GM21825 (cell line): ENCODE data around the gene FOXK2.

Experiments
- ATAC-seq: cut with Tn5 transposase; IDR thresholded peaks from one replicate; pipeline ENCODE4 v1.9.1; 2021; ENCODE audit warnings: mild to moderate bottlenecking, moderate library complexity; ENCODE audit not compliant: unreplicated experiment

The FOXK2 gene

DNA sequence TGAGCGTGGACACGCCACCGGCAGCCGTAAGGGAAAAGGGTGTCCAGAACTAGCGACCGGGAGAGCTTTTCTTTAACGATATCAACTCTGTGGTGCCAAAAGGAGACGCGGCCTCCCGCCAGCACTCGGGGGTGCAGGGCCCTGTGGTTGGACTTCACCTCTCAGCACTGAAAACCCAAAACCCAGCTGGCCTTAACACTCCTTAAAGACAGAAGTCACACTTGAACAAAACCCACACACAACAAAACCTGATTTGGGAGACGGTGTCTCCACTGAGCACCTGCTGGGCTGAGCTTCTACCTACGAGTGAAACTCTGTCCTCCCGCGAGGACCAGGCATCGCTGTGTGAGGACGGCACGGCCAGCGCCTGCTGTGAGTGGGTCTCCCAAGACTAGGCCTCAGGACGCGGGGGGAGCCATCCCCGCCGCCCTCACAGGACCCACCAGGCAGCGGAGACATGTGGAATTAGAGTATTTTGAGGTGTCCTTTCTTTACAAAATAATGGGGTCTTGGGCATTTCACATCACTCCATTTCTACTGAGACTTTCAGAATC lies 82.0 kb downstream of the FOXK2 start:
- no peak for ATAC-seq

GRCh38 chr17:82602487-82602886 lies 83.0 kb downstream of the FOXK2 start:
- ATAC-seq = no peak

DNA sequence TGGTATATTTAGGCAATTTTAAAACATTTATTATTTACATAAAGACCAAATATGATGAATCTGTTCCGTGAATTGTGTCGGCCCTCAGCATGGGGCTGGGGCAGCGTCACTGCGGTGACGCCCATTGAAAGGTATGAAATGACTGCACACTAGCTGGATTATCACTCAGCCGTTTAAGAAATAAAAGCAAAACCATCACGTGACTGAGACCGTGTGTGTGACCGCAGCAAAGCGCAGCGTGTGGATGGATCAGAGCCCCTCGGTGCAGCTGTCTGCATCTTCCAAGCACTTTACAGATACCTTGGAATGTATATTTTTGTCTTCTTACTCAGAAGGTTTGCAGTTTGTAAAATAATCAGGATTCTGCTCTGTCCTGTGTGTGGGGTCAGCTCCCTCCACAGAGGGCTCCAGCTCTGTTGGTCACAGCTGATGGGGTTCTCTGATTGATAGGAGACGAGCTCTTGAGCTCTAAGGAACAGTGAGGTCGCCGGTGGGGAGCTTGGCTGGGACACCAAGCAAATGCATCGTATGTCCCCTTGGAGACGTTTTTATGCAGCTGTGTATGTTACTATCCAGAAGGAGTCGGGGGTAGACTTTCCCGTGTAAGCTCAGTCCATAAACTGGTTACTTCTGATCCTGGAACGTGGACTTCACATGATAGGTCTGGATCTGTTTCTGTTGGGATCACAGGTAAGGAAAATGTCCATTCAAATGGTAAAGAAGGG lies 83.6 kb downstream of the FOXK2 start:
- no peak for ATAC-seq

DNA sequence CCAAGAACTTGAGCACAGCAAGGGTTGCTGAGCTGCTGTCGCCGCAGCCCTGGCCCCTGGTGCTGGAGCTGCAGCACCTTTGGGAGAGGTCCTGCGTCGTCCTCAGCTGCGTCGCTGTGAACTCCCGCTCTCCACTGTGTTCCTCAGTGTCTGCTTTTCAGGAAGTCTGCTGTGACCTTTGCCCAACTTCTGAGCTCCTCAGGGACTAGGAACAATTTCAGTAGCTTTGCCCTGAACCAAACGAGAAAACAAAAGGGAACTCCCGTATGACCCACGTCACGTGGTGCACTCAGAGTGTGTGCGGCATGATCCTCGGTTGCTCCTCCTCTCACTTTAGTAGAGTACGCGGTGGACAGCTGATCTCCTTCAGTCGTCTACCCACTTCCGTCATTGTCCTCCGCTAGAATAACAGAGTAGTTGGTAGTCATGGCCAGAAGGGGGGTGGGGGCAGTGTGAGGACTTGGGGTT lies 84.5 kb downstream of the FOXK2 start:
- ATAC-seq = no peak

DNA sequence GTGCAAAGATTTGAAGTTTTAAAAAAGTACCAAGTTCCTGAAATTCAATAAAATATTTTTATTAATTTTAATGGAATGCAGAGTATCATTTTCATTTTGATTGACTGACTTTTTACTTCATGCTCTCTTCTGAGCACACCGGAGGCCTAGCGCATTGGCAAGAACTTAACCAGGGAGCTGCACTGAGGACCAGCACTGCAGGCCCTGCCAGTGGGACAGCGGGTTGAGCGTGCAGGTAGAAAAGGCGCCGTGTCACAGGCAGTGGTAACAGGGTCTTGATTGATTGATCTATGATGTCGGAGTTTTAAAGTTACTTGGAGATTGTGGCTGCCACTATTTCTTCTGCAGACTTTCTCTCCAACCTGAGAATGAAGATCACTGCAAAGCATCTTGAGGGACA lies 85.0 kb downstream of the FOXK2 start:
- ATAC-seq = no peak

GRCh38 chr17:82605939-82606600 lies 86.5 kb downstream of the FOXK2 start:
- no peak for ATAC-seq

GRCh38 chr17:82608816-82609215 lies 89.3 kb downstream of the FOXK2 start:
- ATAC-seq = no peak

DNA sequence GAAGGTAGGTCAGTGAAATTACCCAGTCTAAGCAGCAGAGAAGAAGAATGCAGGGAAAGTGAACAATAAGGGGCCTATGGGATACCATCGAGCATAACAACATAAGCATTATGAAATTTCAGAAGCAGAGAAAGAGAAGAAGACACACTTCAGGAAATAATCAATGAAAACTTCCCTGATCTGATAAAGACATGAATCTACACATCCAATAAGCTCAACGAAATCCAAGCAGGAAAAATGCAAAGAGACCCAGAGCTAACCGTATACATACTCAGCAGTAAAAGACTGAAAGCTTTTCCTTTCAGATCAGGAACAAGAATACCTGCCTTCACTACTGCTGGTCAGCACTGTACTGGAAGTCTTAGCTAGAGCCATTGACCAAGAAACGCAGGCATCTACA lies 90.1 kb downstream of the FOXK2 start:
- ATAC-seq = no peak

DNA sequence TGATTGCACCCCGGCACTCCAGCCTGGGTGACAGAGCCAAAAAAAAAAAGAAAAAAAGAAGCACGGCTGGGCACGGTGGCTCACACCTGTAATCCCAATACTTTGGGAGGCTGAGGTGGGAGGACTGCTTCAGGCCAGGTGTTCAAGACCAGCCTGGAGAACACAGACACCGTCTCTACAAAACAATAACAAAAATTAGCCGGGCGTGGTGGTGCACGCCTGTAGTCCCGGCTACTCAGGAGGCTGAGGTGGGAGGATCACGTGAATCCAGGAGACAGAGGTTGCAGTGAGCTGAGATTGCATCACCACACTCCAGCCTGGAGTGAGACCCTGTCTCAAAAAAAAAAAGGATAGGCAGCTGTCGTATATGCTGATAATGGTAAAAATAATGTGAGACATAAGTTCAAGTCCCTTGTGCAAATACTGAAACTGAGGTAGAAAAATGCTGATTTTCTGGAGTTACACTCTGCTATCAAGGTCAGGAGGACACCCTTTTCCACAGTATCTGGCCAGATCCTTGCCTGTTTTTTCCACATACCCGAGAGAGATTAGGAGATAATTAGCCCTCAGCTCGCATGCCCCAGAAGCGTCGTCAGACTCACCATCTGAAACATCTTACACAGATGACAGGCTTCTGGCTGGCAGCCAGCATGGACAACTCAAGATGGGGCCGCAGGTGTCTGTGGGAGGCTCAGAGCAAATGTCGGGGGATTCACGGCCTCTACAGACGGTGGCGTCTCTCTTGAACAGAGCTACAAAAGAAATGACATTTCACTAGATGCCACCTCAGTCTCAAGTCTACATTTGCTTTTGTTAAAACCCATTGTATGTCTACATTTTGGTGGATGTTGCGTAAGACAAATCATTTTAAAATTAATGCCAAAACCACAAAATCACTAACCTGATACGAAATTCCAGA lies 91.9 kb downstream of the FOXK2 start:
- no peak for ATAC-seq

DNA sequence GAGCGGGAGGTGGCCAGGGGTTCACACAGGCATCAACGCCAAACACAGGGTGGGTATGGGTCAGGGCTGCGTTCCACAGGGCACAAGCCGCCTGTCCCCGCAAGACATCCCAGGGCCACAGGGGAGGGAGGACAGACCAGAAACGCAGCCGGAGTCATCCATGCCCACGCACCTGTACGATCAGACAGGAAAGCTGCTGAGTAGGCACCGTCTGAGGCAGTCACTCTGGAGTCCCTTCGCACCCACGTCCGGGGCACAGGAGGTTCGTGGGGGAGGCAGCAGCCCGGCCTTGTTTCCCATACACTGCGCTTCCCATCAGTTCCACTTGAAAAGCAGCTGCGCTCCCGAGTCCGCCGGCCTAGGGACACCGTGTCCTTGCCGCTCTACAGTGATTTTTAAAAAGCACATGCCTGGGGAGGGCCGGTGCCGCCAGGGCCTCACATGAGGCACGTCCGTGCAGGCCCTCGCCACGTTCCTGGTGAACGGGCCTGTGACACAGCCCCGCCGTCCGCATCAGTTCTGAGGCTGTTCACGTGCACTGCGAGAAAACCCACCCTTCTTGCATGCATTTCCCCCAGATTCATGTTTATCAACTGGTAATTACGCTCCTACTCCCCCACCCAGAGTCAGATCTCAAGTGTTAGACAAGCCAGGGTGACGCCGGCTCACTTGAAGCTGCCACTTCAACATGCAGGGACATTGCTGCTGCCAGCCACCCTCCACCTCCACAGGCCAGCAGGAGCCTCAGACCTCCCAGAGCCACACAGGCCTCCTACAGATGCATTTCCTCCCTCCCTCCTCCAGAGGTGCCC lies 94.0 kb downstream of the FOXK2 start:
- no peak for ATAC-seq

GRCh38 chr17:82614095-82614631 lies 94.6 kb downstream of the FOXK2 start:
- ATAC-seq = no peak

- ATAC-seq = no peak
Observed at GRCh38 chr17:82615084-82616020, 95.8 kb downstream of the FOXK2 start.

DNA sequence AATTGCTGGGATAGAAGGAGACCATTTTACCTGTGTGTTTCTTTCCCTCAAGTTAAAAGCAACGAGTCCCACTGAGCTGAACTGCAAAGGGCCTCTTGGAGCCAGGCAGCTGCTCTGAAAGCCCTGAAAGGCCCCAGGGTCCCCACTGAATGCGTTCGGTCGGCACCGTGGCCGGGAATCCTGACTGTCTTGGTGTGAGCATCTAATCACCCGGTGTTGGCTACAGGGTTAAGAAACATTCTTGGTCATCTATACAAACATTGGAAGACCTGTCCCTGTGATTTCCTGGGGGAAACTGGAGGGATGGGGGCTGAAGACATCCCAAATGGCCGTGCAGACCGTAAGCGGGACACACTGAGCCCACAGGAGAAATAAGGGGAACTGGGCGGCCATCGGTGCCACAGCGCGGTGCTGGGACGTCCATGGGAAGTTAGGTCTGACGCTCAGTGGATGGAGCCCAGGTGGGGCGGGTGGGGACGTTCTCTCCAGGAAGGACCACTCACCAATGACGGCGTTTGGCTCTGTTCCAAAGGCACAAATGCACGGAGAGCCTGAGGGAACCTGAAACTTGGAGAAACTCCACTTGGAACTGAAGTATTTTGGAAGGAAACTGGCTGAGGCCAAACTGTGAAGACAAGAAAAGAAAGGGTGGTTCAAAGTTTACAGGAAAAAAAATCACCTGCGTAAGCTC lies 96.6 kb downstream of the FOXK2 start:
- no peak for ATAC-seq

- no peak for ATAC-seq
Observed at GRCh38 chr17:82619211-82619610, 99.7 kb downstream of the FOXK2 start.

DNA sequence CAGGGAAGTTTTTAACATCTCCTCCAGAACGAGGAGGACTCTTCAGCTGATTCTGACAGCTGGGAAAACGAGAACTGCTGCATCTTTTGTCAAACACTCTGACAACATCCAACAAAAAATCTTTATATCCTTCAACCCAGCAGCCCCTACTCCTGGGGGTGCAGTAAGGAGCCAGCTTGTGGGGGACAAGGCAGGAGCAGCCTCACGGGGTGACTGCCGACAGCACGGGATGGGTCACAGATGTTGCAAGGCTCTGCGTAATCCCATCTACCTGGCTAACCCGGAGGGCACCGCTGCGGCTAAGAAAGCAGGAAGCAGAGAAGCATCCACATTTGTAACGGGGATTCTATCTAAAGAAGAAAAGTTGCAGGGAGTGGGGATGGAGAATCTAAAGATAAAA lies 100.1 kb downstream of the FOXK2 start:
- no peak for ATAC-seq

DNA sequence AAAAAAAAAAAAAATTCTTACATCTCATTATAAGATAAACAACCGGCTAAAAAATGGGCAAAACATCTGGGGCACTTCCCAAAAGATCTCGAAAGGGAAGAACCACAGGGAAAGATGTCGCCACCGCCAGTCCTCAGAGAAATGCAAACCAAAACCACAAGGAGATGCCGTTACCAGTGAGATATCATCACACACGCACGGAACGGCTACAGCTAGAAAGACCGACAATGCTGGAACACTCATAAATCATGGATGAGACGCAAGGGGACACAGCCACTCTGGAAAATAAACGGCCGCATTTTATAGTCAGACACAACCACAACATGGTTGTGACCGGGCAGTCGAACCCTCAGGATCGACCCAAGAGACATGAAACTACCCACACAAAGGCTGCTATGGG lies 104.2 kb downstream of the FOXK2 start:
- ATAC-seq = no peak

DNA sequence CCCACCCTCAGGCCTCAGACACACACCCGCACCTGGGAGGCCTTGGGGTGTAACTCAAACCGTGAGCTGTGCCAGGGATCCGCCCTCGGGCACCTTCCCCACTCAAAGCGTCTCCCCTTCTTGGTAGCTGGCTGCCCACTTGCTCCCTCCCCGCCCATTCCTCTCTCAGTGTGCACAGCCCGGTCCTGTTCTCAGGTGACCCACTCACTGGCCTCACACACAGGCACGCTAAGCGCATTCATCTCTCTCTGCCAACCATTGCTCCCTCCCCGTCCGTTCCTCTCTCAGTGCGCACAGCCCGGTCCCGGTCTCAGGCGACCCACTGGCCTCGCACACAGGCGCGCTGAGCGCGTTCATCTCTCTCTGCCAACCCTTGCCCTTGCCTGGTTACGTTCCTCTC lies 107.9 kb downstream of the FOXK2 start:
- no peak for ATAC-seq

- ATAC-seq = no peak
Observed at GRCh38 chr17:82629748-82630147, 110.2 kb downstream of the FOXK2 start.
